Spleen (tissue), 11 donors: Measurements from ENCODE around the gene ANKS3. TPM values are rescaled to one million over a fixed set of nuclear protein-coding genes. Genes with fewer than 3 reads are reported as not detected.

Experiments used
- DNase-seq: peaks from one replicate; pipeline ENCODE4 v3.0.0-alpha.2; 2020
- H3K27ac ChIP-seq, 8 donors: fragments of 200-600 bp; sonication (generic) in 7 of 8; 1 replicate in 4 of 8; 2 replicates in 4 of 8; pipeline versions ENCODE4 v1.5.0 to v1.8.0; 2016 to 2021; ENCODE audit warnings: inconsistent platforms in 4 of 8, mild to moderate bottlenecking in 4 of 8, moderate library complexity in 1 of 8
- H3K27me3 ChIP-seq, 7 donors: fragments of 200-600 bp; sonication (generic) in 6 of 7; replicated peaks in 1 of 7; 1 replicate in 4 of 7; 2 replicates in 3 of 7; pipeline versions ENCODE4 v1.5.0 to v1.8.0; 2016 to 2021; ENCODE audit warnings: inconsistent platforms in 3 of 7, mild to moderate bottlenecking in 1 of 7
- H3K36me3 ChIP-seq, 6 donors: fragments of 200-600 bp; sonication (generic) in 5 of 6; 1 replicate in 4 of 6; 2 replicates in 2 of 6; pipeline versions ENCODE4 v1.5.0 to v1.8.0; 2016 to 2021; ENCODE audit warnings: inconsistent platforms in 2 of 6
- H3K4me1 ChIP-seq, 6 donors: fragments of 200-600 bp; sonication (generic) in 5 of 6; 1 replicate in 3 of 6; 2 replicates in 3 of 6; pipeline versions ENCODE4 v1.5.0 to v1.8.0; 2016 to 2021; ENCODE audit warnings: inconsistent platforms in 3 of 6
- H3K4me3 ChIP-seq, 8 donors: fragments of 200-600 bp; sonication (generic) in 7 of 8; 1 replicate in 4 of 8; 2 replicates in 4 of 8; pipeline versions ENCODE4 v1.5.0 to v1.8.0; 2016 to 2021; ENCODE audit warnings: inconsistent platforms in 4 of 8, mild to moderate bottlenecking in 4 of 8, moderate library complexity in 2 of 8
- H3K9me3 ChIP-seq, 8 donors: fragments of 200-600 bp; sonication (generic) in 7 of 8; 1 replicate in 4 of 8; 2 replicates in 4 of 8; pipeline versions ENCODE4 v1.5.0 to v1.8.0; 2016 to 2021; ENCODE audit warnings: inconsistent platforms in 4 of 8
- POLR2A ChIP-seq, 3 donors: fragments of 450-650 bp; IDR thresholded peaks; one replicate each; pipeline ENCODE4 v1.5.1; 2017; ENCODE audit warnings: antibody characterized with exemption in 3 of 3, mild to moderate bottlenecking in 1 of 3
- POLR2AphosphoS5 ChIP-seq, 3 donors: sonication (generic); formaldehyde crosslinking; IDR thresholded peaks; one replicate each; pipeline ENCODE4 v1.5.1; 2017; ENCODE audit warnings: antibody characterized with exemption in 3 of 3
- WGBS, 5 donors: extraction: QIAGEN DNeasy Blood & Tissue Kit in 3 of 5; methylation state at CpG; one replicate each; pipeline versions ENCODE4 v1.1.5 to v1.1.7; 2013 to 2018; 5-methylcytosine and 5-hydroxymethylcytosine counted together
- intact Hi-C: fragments of 100-400 bp; cut with DNase I; formaldehyde crosslinking; loops from one replicate; pipeline ENCODE4 v1.15.0; 2023; ENCODE audit warnings: low total_unique reads
- polyA plus RNA-seq, 3 donors: library from polyadenylated mRNA; stranded (reverse); fragments of 200-250 nt; gene quantifications; one replicate each; pipeline ENCODE4 v1.2.1, GENCODE V29; 2013
- total RNA-seq, 7 donors: library from RNA; depleted of rRNA in 3 of 7; stranded (reverse); fragments of >200 nt in 3 of 7; fragmentation: NEBNext Ultra II Directional in 4 of 7; extraction: Animal tissue kit (Norgen Biotek cat#: 25700) in 4 of 7; gene quantifications; one replicate each; pipeline versions ENCODE4 v1.1.0 to v1.2.1, GENCODE V29; 2016 to 2021
- TF ChIP-seq, protein P1 (sequence below), 11 experiments: fragments of 200-600 bp in 7 of 11; fragments of 450-650 bp in 4 of 11; sonication (generic) in 4 of 11; IDR thresholded peaks in 8 of 11; conservative IDR thresholded peaks in 3 of 11; 1 replicate in 7 of 11; 2 replicates in 4 of 11; pipeline versions ENCODE4 v1.4.0 to v1.8.0; 2016 to 2021; ENCODE audit warnings: antibody characterized with exemption in 11 of 11, inconsistent platforms in 4 of 11, mild to moderate bottlenecking in 1 of 11
- donor health status: healthy with polysubstance abuse.
- donor health status: DM: no; HTN: no; CAD: no; lungs with moderate emphysema.
- donor health status: DM: no; HTN: no; CAD: no.
- donor health status: Bipolar disorder and iron deficiency.
- donor health status: healthy.
- donor health status: DM: no; HTN: no; CAD: no.
- donor health status: DM: yes; HTN: yes; CAD: no.

ANKS3 gene
- total and polyA plus RNA-seq, 10 donors: 12.5 to 29.5 (median 22.9) TPM

DNA sequence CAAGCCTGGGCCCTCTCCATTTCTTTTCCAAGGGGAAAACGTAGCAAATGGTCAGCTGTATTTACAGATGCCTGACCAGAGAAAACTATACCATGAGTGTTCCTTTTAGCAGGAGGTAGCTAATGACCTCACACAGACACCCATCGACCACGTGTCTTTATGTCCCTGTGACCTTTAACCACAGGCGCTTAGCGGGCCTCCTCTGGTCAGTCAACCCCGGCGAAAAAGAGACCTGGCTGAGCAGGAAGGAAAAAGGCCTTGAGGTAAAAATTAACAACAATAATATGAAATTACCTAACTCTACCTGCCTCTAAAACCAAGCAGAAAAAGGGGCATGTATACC lies 31.6 kb downstream of the ANKS3 start:
- H3K27me3 ChIP-seq: no peaks in the 10 kb centered on the region
- WGBS, 5 donors: 70 to 83% (median 79%) methylated on average over 7 of the region's 7 CpGs
- no peak overlapping the region for H3K27ac ChIP-seq
- DNase-seq: no peak
- intact Hi-C loops: no loop called here
- H3K4me3 ChIP-seq: no peak overlapping the region
- no peaks in the 10 kb centered on the region for H3K4me1 ChIP-seq
- no peaks in the 10 kb centered on the region for H3K9me3 ChIP-seq
- TF ChIP-seq POLR2A (IDR thresholded peaks at IDR 0.05) (no peak), POLR2AphosphoS5 (IDR thresholded peaks at IDR 0.05) (no peak)
- TF ChIP-seq, protein P1, sequence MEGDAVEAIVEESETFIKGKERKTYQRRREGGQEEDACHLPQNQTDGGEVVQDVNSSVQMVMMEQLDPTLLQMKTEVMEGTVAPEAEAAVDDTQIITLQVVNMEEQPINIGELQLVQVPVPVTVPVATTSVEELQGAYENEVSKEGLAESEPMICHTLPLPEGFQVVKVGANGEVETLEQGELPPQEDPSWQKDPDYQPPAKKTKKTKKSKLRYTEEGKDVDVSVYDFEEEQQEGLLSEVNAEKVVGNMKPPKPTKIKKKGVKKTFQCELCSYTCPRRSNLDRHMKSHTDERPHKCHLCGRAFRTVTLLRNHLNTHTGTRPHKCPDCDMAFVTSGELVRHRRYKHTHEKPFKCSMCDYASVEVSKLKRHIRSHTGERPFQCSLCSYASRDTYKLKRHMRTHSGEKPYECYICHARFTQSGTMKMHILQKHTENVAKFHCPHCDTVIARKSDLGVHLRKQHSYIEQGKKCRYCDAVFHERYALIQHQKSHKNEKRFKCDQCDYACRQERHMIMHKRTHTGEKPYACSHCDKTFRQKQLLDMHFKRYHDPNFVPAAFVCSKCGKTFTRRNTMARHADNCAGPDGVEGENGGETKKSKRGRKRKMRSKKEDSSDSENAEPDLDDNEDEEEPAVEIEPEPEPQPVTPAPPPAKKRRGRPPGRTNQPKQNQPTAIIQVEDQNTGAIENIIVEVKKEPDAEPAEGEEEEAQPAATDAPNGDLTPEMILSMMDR (IDR thresholded peaks at IDR 0.05 in 8 of 11, conservative IDR thresholded peaks at IDR 0.05 in 3 of 11): no peak
- H3K36me3 ChIP-seq: peaks cover 0 to 98% (median 63%) of the 10 kb centered on the region in 6 donors

DNA sequence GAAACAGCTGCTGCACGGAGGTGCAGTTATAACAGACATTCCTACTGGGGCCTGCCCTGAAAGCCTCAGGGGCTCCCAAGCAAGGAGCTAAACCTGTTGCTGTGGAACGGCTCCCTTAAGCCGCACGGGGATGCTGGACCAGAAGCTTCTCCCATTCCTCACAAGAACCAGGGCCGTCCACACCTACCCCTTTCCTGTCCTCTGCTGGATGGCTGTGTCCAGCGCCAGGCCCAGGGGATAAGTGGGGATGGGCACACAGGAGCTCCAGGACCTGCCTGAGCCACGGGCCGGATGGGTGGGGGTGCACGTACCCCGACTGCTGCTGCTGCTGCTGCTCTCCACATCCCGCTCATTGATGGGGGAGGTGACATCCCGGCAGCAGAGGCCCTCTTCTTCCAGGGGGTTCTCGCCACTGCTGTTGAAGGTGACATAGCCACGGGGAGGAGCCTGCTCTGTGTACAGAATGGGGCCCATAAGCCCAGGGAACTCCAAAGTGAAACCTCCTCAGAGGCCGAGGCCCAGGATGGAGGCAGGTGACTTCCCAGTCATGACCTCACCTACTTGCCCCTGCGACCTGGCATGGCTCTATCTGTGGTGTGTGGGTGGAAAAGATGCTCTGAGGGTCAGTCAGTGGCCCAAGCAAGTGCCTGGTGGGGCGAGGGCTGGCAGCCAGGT lies 32.1 kb downstream of the ANKS3 start:
- Histone ChIP-seq H3K4me1 (no peaks in the 10 kb centered on the region), H3K27ac (no peak overlapping the region), H3K36me3 (peaks cover 0 to 98% (median 67%) of the 10 kb centered on the region in 6 donors), H3K4me3 (no peak overlapping the region), H3K9me3 (no peaks in the 10 kb centered on the region), H3K27me3 (no peaks in the 10 kb centered on the region)
- WGBS, 5 donors: 93 to 95% (median 94%) methylated on average over 11 to 17 of the region's 17 CpGs
- intact Hi-C loops: no loop called here
- TF ChIP-seq POLR2AphosphoS5 (IDR thresholded peaks at IDR 0.05) (peak in 1 of 3 donors; percentile 17), POLR2A (IDR thresholded peaks at IDR 0.05) (no peak)
- TF ChIP-seq, protein P1 (IDR thresholded peaks at IDR 0.05 in 8 of 11, conservative IDR thresholded peaks at IDR 0.05 in 3 of 11): no peak
- no peak for DNase-seq

DNA sequence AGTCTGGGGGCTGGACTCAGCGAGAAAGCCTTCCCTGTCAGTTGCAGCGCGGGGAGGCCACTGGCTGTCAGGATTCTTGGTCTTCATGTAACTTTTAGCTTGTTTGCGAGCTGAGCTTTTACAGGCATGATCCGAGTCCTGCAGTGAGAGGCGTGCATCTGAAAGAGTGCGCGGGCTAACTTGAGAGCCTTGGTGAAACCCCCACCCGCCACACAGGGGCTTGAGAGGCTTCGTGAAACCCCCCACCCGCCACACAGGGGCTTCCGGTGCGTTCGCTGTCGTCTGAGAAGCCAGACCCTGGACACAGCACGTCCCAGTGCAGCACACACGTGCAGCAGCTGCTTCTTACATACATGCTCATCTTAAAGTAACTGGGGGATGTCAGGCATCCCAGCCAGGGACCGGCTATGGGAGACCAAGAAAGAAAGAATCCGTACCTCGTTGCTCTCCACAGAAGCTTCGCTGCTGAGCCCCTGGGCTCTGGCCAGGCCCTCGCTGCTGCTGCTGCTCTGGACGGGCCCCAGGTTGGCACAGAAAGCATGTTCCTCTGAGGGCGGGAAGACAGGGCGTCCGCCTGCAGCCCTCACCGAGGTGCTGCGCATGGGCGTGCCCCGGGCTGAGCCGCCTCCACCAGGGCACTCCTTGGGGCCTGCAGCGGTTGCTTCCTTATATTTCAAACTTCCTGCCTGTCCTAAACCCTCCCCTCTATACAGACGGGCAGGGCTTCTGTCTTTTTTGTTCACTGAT lies 32.9 kb downstream of the ANKS3 start:
- no peak for TF ChIP-seq POLR2A (IDR thresholded peaks at IDR 0.05)
- no peak for TF ChIP-seq POLR2AphosphoS5 (IDR thresholded peaks at IDR 0.05)
- TF ChIP-seq, protein P1 (IDR thresholded peaks at IDR 0.05 in 8 of 11, conservative IDR thresholded peaks at IDR 0.05 in 3 of 11): no peak
- no peak for DNase-seq
- Histone ChIP-seq H3K9me3 (no peaks in the 10 kb centered on the region), H3K4me1 (peaks cover 0 to 1% (median 0%) of the 10 kb centered on the region in 6 donors), H3K27me3 (no peaks in the 10 kb centered on the region), H3K36me3 (peaks cover 0 to 98% (median 72%) of the 10 kb centered on the region in 6 donors), H3K4me3 (no peak overlapping the region), H3K27ac (no peak overlapping the region)
- intact Hi-C loops: no loop called here
- 87 to 93% (median 91%) methylated on average over 30 to 33 of the region's 33 CpGs for WGBS, 5 donors

DNA sequence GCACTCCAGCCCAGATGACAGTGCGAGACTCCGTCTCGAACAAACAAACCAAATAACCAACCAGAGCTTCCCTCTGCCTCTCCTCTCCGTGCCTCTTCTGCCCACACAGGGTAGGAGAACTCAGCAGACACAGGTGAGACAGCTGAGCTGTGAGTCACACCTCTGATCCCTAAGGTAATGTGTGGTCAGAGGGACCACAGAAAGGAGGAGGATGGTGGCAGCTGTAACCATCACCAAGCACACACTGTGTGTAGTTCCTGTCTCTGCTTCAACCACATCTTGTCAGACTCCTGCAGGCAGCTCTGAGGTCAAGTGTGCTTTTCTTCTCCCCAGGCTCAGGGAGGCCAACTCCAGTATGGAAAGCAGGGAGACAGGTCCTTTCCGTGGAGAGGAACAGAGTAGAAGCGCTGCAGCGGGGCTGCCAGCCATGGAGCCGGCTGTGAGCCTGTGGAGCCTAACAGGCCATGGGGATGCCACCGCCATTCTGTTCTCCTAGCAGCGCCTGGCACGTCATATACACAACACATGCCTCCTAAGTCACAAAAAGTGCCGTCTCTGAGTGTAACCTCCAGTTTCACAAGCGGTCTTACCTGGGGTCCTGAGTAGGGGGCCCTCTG lies 33.6 kb downstream of the ANKS3 start:
- H3K36me3 ChIP-seq: peaks cover 0 to 98% (median 79%) of the 10 kb centered on the region in 6 donors
- TF ChIP-seq, protein P1 (IDR thresholded peaks at IDR 0.05 in 8 of 11, conservative IDR thresholded peaks at IDR 0.05 in 3 of 11): no peak
- no peak for TF ChIP-seq POLR2AphosphoS5 (IDR thresholded peaks at IDR 0.05)
- TF ChIP-seq POLR2A (IDR thresholded peaks at IDR 0.05): no peak
- H3K4me3 ChIP-seq: no peak overlapping the region
- peaks cover 0 to 8% (median 3%) of the 10 kb centered on the region in 6 donors for H3K4me1 ChIP-seq
- no peak for DNase-seq
- intact Hi-C loops: no loop called here
- no peak overlapping the region for H3K27ac ChIP-seq
- no peaks in the 10 kb centered on the region for H3K27me3 ChIP-seq
- H3K9me3 ChIP-seq: no peaks in the 10 kb centered on the region
- WGBS, 5 donors: 90 to 97% (median 90%) methylated on average over 13 of the region's 13 CpGs
